Thyroid gland (tissue), 4 donors: ENCODE data around the gene PSD4.

Experiments used
- POLR2A ChIP-seq, 2 donors: fragments of 450-650 bp; IDR thresholded peaks; one replicate each; pipeline ENCODE4 v1.6.1; 2017; ENCODE audit warnings: antibody characterized with exemption in 2 of 2, mild to moderate bottlenecking in 2 of 2, moderate library complexity in 1 of 2
- TF ChIP-seq, protein P1 (sequence below), 6 experiments: fragments of 200-600 bp in 3 of 6; fragments of 450-650 bp in 3 of 6; sonication (generic) in 3 of 6; IDR thresholded peaks; one replicate each; pipeline ENCODE4 v1.5.1; 2016 to 2019; ENCODE audit warnings: antibody characterized with exemption in 6 of 6, mild to moderate bottlenecking in 2 of 6, inconsistent platforms in 1 of 6, moderate library complexity in 1 of 6

DNA sequence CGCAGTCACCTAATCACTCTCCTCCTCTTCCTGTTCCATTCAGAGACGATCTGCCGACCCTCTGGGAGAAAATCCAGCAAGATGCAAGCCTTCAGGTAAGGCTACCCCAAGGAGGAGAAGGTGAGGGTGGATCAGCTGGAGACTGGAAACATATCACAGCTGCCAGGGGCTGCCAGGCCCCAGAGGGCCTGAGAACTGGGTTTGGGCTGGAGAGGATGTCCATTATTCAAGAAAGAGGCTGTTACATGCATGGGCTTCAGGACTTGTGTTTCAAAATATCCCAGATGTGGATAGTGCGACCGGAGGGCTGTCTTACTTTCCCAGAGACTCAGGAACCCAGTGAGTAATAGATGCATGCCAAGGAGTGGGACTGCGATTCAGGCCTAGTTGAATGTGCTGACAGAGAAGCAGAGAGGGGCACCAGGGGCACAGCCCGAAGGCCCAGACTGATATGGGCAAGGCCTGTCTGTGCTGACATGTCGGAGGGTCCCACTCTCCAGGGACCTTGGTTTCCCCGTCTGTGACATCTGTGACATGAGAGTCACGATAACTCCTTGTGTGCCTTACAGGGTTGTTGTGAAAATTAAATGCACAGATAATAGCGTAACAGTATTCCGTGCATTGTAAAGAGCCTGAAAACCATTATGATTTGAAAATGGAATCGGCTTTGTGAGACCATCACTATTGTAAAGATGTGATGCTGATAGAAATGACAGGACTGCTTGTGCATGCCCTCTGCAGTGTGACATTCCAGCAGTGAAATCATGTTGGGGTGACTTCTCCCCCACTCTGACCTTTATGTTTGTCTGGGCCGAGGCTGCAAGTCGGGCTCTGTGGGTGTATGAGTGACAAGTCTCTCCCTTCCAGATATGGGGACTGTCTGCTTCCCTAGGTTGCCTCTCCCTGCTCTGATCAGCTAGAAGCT is 45.9 kb upstream of the PSD4 start:
- TF ChIP-seq, protein P1, sequence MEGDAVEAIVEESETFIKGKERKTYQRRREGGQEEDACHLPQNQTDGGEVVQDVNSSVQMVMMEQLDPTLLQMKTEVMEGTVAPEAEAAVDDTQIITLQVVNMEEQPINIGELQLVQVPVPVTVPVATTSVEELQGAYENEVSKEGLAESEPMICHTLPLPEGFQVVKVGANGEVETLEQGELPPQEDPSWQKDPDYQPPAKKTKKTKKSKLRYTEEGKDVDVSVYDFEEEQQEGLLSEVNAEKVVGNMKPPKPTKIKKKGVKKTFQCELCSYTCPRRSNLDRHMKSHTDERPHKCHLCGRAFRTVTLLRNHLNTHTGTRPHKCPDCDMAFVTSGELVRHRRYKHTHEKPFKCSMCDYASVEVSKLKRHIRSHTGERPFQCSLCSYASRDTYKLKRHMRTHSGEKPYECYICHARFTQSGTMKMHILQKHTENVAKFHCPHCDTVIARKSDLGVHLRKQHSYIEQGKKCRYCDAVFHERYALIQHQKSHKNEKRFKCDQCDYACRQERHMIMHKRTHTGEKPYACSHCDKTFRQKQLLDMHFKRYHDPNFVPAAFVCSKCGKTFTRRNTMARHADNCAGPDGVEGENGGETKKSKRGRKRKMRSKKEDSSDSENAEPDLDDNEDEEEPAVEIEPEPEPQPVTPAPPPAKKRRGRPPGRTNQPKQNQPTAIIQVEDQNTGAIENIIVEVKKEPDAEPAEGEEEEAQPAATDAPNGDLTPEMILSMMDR (IDR thresholded peaks at IDR 0.05), result no peak
- TF ChIP-seq POLR2A (IDR thresholded peaks at IDR 0.05), result no peak
